Measurements from ENCODE around the gene SLC66A3.

DNA sequence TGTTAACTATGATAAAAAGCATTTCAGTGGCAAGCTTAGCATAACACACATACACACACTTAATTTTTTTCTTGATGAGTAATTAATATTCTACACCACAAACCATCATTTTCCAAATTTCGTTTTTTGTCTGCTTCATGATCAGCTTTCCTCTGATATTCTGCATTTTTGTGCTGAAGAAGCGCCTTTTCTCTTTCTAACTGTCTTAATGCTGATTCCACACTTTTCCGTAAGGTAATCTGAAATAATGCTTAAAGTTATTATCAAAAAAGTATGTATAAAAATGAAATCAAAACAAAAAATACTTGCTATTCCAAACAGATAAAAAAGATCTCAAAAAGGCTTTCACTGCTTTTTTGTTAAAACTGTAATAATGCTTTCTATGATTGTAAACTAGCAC is 60.1 kb downstream of the SLC66A3 start:
- TF ChIP-seq, protein P1, sequence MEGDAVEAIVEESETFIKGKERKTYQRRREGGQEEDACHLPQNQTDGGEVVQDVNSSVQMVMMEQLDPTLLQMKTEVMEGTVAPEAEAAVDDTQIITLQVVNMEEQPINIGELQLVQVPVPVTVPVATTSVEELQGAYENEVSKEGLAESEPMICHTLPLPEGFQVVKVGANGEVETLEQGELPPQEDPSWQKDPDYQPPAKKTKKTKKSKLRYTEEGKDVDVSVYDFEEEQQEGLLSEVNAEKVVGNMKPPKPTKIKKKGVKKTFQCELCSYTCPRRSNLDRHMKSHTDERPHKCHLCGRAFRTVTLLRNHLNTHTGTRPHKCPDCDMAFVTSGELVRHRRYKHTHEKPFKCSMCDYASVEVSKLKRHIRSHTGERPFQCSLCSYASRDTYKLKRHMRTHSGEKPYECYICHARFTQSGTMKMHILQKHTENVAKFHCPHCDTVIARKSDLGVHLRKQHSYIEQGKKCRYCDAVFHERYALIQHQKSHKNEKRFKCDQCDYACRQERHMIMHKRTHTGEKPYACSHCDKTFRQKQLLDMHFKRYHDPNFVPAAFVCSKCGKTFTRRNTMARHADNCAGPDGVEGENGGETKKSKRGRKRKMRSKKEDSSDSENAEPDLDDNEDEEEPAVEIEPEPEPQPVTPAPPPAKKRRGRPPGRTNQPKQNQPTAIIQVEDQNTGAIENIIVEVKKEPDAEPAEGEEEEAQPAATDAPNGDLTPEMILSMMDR (IDR thresholded peaks at IDR 0.05; ENCODE audit: low read depth, low read length, missing input control), result no peak
- no peak for TF ChIP-seq RAD21 (IDR thresholded peaks at IDR 0.05)
- TF ChIP-seq JUND (IDR thresholded peaks at IDR 0.05), result no peak
- TF ChIP-seq TAF1 (conservative IDR thresholded peaks at IDR 0.05), result no peak
- TF ChIP-seq, protein P2, sequence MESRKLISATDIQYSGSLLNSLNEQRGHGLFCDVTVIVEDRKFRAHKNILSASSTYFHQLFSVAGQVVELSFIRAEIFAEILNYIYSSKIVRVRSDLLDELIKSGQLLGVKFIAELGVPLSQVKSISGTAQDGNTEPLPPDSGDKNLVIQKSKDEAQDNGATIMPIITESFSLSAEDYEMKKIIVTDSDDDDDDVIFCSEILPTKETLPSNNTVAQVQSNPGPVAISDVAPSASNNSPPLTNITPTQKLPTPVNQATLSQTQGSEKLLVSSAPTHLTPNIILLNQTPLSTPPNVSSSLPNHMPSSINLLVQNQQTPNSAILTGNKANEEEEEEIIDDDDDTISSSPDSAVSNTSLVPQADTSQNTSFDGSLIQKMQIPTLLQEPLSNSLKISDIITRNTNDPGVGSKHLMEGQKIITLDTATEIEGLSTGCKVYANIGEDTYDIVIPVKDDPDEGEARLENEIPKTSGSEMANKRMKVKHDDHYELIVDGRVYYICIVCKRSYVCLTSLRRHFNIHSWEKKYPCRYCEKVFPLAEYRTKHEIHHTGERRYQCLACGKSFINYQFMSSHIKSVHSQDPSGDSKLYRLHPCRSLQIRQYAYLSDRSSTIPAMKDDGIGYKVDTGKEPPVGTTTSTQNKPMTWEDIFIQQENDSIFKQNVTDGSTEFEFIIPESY (IDR thresholded peaks at IDR 0.05), result no peak
- TF ChIP-seq SP1 (IDR thresholded peaks at IDR 0.05), result no peak
- TF ChIP-seq RXRA (IDR thresholded peaks at IDR 0.05), result no peak
- no peak for TF ChIP-seq YY1 (IDR thresholded peaks at IDR 0.05)
- TF ChIP-seq EGR1 (IDR thresholded peaks at IDR 0.05; ENCODE audit: low read depth in 2 of 2), result no peak
- TF ChIP-seq, protein P3, sequence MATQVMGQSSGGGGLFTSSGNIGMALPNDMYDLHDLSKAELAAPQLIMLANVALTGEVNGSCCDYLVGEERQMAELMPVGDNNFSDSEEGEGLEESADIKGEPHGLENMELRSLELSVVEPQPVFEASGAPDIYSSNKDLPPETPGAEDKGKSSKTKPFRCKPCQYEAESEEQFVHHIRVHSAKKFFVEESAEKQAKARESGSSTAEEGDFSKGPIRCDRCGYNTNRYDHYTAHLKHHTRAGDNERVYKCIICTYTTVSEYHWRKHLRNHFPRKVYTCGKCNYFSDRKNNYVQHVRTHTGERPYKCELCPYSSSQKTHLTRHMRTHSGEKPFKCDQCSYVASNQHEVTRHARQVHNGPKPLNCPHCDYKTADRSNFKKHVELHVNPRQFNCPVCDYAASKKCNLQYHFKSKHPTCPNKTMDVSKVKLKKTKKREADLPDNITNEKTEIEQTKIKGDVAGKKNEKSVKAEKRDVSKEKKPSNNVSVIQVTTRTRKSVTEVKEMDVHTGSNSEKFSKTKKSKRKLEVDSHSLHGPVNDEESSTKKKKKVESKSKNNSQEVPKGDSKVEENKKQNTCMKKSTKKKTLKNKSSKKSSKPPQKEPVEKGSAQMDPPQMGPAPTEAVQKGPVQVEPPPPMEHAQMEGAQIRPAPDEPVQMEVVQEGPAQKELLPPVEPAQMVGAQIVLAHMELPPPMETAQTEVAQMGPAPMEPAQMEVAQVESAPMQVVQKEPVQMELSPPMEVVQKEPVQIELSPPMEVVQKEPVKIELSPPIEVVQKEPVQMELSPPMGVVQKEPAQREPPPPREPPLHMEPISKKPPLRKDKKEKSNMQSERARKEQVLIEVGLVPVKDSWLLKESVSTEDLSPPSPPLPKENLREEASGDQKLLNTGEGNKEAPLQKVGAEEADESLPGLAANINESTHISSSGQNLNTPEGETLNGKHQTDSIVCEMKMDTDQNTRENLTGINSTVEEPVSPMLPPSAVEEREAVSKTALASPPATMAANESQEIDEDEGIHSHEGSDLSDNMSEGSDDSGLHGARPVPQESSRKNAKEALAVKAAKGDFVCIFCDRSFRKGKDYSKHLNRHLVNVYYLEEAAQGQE (IDR thresholded peaks at IDR 0.05), result no peak
- TF ChIP-seq HNF4G (IDR thresholded peaks at IDR 0.05), result no peak
- TF ChIP-seq, protein P4, sequence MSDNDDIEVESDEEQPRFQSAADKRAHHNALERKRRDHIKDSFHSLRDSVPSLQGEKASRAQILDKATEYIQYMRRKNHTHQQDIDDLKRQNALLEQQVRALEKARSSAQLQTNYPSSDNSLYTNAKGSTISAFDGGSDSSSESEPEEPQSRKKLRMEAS (IDR thresholded peaks at IDR 0.05), result no peak
- no peak for TF ChIP-seq FOXA1 (IDR thresholded peaks at IDR 0.05)
- no peak for TF ChIP-seq FOXA2 (IDR thresholded peaks at IDR 0.05)
